ENCODE data around the gene WNK2.

Gene WNK2

DNA sequence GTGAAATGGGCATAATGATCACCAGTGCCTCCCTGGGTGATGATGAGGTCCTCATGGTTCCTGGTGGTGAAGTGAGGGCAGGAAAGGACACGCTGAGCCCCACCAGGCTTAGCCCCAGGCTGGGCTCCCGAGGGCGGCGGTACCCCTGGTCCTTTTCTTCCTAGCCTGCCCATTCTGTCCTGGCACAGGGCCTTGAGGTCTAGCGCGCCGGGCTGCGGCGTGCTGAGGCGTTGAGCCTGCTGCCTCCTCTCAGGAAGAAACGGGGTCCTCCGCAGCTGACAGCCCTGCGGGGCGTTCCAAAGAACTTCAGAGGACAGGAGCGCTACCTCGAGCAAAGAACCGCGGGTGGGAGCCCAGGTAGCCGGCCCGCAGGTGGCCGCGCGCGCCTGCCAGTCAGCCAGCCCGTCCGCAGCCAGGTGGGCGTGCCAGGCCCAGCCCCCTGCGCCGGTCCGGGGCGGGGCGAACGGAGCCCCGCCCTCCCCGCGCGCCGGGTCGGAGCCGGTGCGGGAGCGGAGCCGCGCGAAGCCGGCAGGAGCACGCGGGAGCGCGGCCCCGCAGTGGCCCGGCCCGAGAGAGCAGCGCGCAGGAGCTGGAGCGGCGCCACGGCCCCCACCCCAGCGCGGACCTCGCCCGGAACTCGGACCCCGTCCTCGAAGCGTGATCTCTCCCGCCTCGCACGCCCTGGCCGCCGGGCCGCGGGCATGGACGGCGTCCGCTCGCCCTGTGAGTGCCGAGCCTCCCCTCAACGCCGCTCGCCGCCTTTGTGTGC, at the start of gene WNK2:
Gene WNK2 (plus strand): TSS at position 477 of the 769 bp plus-strand sequence. CDS start 791 bp downstream, outside the sequence.
- DNase-seq = peak; percentile 52

- no peak for DNase-seq
Measured at GRCh38 chr9:93134740-93135444, 49.0 kb upstream of the WNK2 start.

- DNase-seq = no peak
Measured at GRCh38 chr9:93136011-93136440, 47.9 kb upstream of the WNK2 start.

DNA sequence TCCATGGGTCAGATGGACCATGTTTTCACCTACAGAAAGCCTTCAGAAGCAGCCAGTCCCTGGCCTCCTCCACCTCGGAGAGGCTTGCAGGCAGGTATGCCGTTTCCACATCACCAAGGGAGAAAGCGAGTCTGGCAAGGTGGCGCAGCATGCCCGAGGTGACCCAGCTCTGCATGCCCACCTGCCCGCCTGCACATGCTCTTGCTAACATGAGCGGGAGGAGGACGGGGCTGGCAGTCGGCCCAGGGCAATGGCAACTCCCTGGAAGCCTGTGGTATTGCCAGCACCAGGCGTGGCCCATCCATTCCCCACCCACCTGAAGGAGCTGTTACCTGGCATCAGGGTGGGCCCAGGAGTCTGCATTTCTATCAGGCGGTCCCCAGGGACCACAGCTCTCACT, 46.6 kb upstream of the WNK2 start:
- no peak for DNase-seq

GRCh38 chr9:93138171-93138764, 45.7 kb upstream of the WNK2 start:
- DNase-seq = no peak

DNA sequence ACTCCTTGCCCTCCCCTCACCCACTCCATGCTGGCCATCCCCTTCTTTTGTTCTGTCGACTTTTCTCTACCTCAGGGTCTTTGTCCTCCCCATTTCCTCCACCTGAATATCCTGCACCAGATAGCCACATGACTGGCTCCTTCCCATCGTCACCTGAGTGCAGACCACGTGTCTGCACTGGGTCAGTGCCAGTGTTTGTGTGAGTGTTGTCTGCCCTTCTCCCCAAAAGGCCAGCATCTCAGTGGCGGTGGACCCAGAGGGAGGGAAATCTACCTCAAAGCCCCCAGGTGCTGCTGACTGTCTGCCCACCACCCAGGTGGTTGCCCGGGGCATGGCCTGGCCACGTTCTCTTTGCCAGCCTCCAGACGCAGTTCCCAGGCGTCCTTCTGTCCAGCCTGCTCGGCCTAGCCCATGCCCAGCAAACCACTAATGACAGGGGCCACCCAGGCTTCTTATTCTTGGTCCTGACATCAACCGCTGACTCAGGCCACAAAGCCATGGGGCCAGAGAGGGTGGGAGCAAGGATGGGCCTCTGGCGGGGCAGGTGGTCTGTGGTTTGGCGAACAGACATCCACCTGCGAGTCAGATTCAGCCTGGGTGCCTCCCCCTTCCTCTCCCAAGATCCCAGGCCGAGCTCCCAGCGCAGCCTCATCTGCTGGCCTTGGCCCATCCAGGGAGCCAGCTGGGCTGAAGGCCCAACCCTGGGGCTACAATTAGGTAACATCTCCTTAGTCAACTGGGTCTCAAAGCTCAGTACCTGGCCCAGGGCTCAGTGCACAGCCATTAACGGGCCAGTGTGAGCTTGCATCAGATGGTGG, 44.4 kb upstream of the WNK2 start:
- no peak for DNase-seq

GRCh38 chr9:93141771-93142483, 42.0 kb upstream of the WNK2 start:
- no peak for DNase-seq

DNA sequence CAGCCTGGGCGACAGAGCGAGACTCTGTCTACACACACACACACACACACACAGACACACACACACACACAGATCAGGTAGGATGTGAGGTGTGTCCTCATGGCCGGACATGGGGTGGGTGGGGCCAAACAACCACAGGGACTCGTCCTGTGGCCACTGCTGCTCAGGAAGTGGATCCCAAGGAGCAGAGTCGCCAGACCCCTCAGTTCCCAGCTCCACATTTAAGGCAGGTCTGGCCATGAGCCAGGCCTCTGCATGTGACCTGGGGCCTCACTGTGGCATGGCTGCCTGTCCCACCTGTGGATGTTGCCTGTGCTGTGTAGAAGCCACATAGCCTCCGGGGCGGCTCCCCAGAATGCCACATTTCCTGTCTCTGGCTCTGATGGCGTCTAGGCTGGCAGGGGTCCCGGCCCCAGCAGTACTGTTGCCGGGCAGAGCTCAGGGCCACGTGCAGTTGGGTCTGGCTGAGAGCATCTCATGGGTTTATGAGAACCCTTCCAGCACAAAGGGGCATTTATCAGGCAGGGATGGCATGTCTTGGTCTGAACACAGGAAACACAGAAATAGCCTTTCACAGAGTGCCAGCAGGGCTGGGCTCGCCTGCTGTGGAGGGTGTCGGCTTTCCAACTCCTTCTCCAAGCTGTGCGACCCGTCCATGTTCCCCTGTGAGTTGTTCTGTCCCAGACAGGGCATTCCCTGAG, 40.0 kb upstream of the WNK2 start:
- peak; percentile 79 for DNase-seq

DNA sequence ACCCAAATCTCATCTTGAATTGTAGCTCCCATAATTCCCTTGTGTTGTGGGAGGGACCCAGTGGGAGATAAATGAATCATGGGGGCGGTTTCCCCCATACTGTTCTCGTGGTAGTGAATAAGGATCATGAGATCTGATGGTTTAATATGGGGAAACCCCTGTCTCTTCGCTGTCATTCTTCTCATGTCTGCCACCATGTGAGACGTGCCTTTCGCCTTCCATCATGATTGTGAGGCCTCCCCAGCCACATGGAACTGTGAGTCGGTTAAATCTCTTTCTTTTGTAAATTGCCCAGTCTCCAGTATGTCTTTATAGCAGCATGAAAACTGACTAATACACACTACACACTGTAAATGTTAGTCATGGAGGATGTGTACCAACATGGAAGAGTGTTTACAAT, 37.2 kb upstream of the WNK2 start:
- peak; percentile 34 for DNase-seq

DNA sequence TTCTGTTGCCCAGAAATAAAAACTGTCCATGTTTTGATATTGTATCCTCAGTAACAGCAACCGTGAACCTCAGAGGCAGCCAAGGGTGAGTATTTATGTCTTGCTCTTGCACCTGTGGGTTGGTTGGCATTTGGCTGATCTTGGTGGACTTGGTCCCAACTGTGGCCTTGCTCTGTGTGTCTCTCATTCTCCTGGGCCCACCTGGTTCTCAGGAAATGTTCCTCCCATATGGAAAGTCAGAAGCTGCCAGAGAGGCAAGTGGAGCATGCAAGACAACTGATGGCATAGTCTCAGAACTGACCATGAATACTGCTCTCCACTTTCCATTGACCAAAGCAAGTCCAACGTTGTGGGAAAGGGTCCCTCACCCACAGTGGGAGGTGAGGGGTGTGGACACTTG, 36.3 kb upstream of the WNK2 start:
- no peak for DNase-seq

DNA sequence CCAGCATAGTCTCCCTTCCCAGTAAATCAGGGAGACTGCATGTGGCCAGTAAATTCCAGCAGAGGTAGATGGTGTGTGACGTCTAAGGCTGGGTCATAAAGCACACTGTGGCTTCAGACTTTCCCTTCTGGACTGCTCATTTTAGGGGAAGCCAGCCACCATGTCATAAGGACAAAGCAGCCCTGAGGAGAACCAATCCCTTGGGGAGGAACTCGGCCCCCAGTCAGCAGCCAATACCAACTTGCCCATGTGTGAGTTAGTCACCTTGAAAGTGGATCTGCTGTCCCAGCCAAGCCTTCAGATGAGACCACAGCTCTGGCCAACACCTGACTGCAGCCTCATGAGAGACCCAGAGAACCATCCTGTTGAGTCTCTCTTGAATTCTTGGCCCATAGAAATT, 35.2 kb upstream of the WNK2 start:
- DNase-seq = no peak

- no peak for DNase-seq
Measured at GRCh38 chr9:93149361-93149760, 34.6 kb upstream of the WNK2 start.

GRCh38 chr9:93151097-93151784, 32.7 kb upstream of the WNK2 start:
- DNase-seq = no peak

- DNase-seq = peak; percentile 46
Measured at GRCh38 chr9:93154293-93154903, 29.5 kb upstream of the WNK2 start.

DNA sequence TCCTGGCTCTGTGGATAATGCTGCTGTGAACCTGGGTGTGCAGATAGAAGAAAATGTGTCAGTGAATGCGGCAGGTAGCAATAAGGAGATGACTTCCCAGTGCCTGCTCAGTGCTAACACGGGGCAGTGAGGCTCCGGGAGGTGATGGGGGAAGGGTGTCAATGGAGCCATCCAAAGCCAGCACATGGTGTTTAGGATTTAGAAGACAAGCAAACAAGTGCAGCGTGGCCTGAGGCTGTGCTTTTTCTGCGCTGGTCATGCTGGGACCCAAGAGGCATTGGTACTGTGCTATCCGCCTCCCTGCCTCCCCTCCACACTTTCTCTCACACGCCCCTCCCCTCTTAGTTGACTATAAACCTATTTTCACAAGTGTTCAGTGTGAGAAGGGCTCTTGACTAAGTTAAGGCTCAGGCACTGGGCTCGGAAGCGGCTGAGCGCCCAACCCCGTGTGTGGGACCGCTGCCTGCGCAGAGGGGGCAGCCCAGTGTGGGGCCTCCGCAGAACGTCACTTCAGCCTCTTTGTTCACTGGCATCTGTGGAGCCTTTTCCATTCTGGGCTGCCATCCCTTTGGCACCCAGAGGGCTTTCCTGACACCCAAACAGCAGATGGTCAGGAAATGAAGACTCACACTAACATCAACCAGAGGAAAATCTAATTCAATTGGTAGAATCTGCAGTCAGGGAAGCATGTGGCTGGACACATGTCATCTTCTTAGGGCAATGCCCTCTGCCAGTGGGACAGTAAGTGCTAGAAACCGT, 28.0 kb upstream of the WNK2 start:
- DNase-seq = no peak

DNA sequence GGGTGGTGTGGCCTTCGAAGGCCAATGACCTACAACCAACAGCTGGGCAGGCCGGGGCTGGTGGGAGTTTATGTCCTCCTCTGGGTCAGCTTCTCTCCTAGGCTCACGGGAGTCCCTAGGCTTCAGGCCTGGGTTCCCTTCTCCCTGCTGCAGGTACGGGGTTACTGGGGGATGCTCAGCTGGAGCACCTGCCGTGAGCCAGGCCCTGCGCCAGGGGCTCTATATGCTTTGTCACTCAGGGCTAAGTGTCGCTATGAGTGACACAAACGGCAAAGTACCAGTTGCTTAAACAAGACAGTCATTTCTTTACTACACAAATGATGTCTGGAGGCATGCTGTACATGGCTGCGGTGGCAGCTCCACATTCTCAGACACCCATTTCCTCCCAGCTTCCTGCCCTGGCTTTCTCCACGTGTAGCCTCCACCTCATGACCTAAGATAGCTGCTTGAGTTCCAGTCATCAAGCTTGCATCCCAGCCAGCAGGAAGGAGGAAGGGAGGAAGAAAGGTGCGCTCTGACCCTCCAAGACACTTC, 27.4 kb upstream of the WNK2 start:
- DNase-seq = peak; percentile 17

GRCh38 chr9:93159601-93160471, 24.1 kb upstream of the WNK2 start:
- DNase-seq = peak; percentile 70

GRCh38 chr9:93161786-93162562, 22.0 kb upstream of the WNK2 start:
- no peak for DNase-seq

Data from CD4-positive, alpha-beta T cell treated with Interleukin-17A for 1 hour (primary cell).